H1 (cell line): ENCODE data around the gene CCNK.

Experiments
- BRCA1 ChIP-seq: IDR thresholded peaks from 2 replicates; pipeline ENCODE4 v1.6.1; 2012; ENCODE audit warnings: low read depth, low read length, improper control_type of control experiment
- EZH2 ChIP-seq: fragments of 200-600 bp; sonication (generic); IDR thresholded peaks from 2 replicates; pipeline ENCODE4 v1.7.1; 2012; ENCODE audit warnings: low read depth, mild to moderate bottlenecking, moderate library complexity, low read length, inconsistent platforms; ENCODE audit not compliant: severe bottlenecking
- GABPA ChIP-seq: IDR thresholded peaks from 2 replicates; pipeline ENCODE4 v1.6.1; 2011; ENCODE audit warnings: mild to moderate bottlenecking, low read length, moderate library complexity, borderline replicate concordance; ENCODE audit not compliant: insufficient read depth
- KDM1A ChIP-seq: fragments of 200-600, 300-600 bp; sonication (generic); IDR thresholded peaks from 2 replicates; pipeline ENCODE4 v1.7.1; 2016; ENCODE audit warnings: mild to moderate bottlenecking, low read length, borderline replicate concordance
- NRF1 ChIP-seq: IDR thresholded peaks from 2 replicates; pipeline ENCODE4 v1.6.1; 2011; ENCODE audit warnings: mild to moderate bottlenecking, low read depth, low read length, improper control_type of control experiment
- PHF8 ChIP-seq: fragments of 200-600 bp; sonication (generic); conservative IDR thresholded peaks from 2 replicates; pipeline ENCODE4 v1.7.1; 2012; ENCODE audit warnings: low read depth, mild to moderate bottlenecking, inconsistent platforms, low read length, moderate library complexity
- POLR2AphosphoS5 ChIP-seq: IDR thresholded peaks from 2 replicates; pipeline ENCODE4 v1.6.1; 2011; ENCODE audit warnings: low read depth, low read length
- TAF1 ChIP-seq: IDR thresholded peaks from 2 replicates; pipeline ENCODE4 v1.6.1; 2011; ENCODE audit warnings: mild to moderate bottlenecking, low read depth, low read length
- TBP ChIP-seq: IDR thresholded peaks from 2 replicates; pipeline ENCODE4 v1.6.1; 2011; ENCODE audit warnings: low read depth, low read length, improper control_type of control experiment
- YY1 ChIP-seq: IDR thresholded peaks from 2 replicates; pipeline ENCODE4 v1.6.1; 2011; ENCODE audit warnings: low read depth, mild to moderate bottlenecking, low read length
- TF ChIP-seq, protein P1 (sequence below), 3 experiments: IDR thresholded peaks; 1 replicate in 2 of 3; 2 replicates in 1 of 3; pipeline versions ENCODE4 v1.5.1 to v1.6.1; 2011; ENCODE audit warnings: low read length in 3 of 3, mild to moderate bottlenecking in 3 of 3, inconsistent platforms in 2 of 3, low read depth in 1 of 3, moderate library complexity in 1 of 3; ENCODE audit not compliant: insufficient read depth in 1 of 3; ENCODE audit errors: control extremely low read depth in 1 of 3
- TF ChIP-seq, protein P2 (sequence below): IDR thresholded peaks from 2 replicates; pipeline ENCODE4 v1.6.1; 2012; ENCODE audit warnings: inconsistent platforms

- no peak for TF ChIP-seq GABPA
- no peak for TF ChIP-seq TBP
- no peak for TF ChIP-seq EZH2
- TF ChIP-seq, protein P1, sequence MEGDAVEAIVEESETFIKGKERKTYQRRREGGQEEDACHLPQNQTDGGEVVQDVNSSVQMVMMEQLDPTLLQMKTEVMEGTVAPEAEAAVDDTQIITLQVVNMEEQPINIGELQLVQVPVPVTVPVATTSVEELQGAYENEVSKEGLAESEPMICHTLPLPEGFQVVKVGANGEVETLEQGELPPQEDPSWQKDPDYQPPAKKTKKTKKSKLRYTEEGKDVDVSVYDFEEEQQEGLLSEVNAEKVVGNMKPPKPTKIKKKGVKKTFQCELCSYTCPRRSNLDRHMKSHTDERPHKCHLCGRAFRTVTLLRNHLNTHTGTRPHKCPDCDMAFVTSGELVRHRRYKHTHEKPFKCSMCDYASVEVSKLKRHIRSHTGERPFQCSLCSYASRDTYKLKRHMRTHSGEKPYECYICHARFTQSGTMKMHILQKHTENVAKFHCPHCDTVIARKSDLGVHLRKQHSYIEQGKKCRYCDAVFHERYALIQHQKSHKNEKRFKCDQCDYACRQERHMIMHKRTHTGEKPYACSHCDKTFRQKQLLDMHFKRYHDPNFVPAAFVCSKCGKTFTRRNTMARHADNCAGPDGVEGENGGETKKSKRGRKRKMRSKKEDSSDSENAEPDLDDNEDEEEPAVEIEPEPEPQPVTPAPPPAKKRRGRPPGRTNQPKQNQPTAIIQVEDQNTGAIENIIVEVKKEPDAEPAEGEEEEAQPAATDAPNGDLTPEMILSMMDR (IDR thresholded peaks at IDR 0.05; ENCODE audit: control extremely low read depth in 1 of 3, insufficient read depth in 1 of 3, low read depth in 1 of 3, low read length in 3 of 3) = no peak
- TF ChIP-seq BRCA1 = no peak
- no peak for TF ChIP-seq KDM1A
- no peak for TF ChIP-seq TAF1
- TF ChIP-seq NRF1 = no peak
- TF ChIP-seq YY1 = no peak
- TF ChIP-seq, protein P2, sequence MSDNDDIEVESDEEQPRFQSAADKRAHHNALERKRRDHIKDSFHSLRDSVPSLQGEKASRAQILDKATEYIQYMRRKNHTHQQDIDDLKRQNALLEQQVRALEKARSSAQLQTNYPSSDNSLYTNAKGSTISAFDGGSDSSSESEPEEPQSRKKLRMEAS = no peak
- TF ChIP-seq PHF8 = no peak
- no peak for TF ChIP-seq POLR2AphosphoS5
Measured at GRCh38 chr14:99541677-99542470, 60.7 kb downstream of the CCNK start.
